ENCODE measurements around the gene JARID2.

JARID2 gene

DNA sequence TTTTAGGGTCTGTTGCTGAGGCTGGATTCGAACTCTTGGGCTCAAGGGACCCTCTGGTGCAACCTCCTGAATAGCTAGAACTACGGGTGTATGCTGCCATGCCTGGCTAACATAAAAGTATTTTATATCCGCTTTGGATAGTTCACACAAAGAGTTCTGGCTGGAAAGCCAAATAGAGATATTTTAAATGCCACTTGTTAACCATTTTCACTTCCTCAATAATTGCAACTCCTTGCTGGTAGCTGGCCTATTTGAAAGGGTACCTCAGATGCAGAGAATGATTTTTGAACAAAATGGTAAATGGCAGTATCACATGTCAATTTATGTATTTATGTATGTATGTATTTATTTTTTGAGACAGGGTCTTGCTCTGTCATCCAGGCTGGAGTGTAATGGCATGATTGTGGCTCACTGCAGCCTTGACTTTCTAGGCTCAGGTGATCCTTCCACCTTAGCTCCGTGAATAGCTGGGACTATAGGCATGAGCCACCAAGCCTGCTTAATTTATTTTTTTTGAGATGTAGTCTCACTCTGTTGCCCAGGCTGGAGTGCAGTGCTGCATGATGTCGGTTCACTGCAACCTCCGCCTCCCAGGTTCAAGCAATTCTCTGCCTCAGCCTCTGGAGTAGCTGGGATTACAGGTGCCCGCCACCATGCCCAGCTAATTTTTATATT is 12.9 kb upstream of the JARID2 start:
- DNase-seq (ENCODE audit: insufficient read length, low spot score) (no peak), FAIRE-seq (peak; percentile 59)
- no peak for TF ChIP-seq POLR2A (IDR thresholded peaks at IDR 0.05; ENCODE audit: low read depth, low read length)
- TF ChIP-seq SPI1 (IDR thresholded peaks at IDR 0.05; ENCODE audit: low read depth, low read length), result peak; percentile 95
- TF ChIP-seq POU2F2 (IDR thresholded peaks at IDR 0.05; ENCODE audit: low read depth, low read length), result no peak

DNA sequence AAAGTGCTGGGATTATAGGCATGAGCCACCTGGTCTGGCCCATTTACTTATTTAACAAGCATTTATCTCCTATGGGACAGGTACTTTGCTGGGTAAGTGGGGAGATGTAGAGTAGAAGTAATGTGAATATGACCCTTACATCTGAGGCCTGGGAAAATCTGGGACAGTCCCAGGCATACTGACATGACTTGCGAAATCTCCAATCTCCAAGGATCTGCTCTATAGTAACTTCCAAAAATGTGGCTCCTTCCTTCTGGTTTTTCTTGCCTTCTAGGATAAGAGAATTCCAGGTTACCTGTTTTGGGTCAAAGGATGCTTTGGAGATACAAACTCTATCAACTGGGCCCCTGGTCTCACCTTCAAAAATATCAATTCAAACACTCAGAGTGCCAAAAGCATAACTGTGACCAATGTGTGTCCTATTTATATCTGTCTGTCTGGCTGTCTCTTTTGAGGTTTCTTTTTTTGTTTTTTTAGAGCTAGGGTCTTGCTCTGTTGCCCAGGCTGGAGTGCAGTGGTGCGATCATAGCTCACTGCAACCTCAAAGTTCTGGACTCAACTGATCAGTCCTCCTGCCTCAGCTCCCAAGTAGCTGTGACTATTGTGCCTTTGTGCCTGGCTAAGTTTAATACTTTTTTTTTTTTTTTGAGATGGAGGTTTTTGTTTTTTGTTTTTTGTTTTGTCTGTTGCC is 11.7 kb upstream of the JARID2 start:
- FAIRE-seq (no peak), DNase-seq (ENCODE audit: insufficient read length, low spot score) (no peak)
- TF ChIP-seq POLR2A (IDR thresholded peaks at IDR 0.05; ENCODE audit: low read depth, low read length) (no peak), TAF1 (IDR thresholded peaks at IDR 0.05; ENCODE audit: low read depth, low read length) (no peak), POLR2AphosphoS5 (IDR thresholded peaks at IDR 0.05; ENCODE audit: low read depth, low read length) (no peak), SPI1 (IDR thresholded peaks at IDR 0.05; ENCODE audit: low read depth, low read length) (no peak), PAX5 (IDR thresholded peaks at IDR 0.05; ENCODE audit: insufficient read depth, low read length, severe bottlenecking) (no peak), POU2F2 (IDR thresholded peaks at IDR 0.05; ENCODE audit: low read depth, low read length) (no peak)

DNA sequence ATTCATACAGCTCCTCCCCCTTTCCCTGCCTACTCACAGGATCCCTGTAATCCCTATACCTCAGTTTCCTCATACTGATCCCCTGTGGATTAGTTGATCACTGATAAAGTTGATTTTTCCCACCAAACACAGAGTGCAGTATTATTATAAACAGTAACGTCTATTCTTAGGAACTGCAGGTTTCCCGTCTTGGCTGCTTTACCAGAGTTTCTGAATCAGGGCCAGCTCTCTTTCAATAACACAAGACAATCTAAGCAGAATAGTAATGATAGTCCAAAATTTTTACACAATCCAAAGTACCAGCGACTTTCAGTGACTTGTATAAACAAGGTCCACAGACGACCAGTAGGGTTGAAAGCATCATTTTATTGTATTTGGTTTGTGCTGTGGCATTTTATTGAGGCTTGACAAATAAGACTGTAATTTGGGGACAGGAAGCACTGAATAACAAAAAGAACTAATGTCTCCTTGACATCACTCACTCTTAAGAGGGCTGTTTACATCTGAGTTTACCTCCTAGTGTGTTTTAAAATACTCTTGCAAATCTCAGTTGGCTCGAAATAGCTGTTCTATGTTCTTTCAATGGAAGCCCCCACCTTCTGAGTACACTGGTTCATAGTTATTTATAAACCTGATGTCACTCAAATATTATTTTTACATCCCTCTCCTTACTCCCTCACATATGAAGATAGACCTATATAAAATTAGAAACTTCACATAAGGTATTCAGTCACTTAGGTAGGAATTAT is 6.1 kb upstream of the JARID2 start:
- no peak for DNase-seq (ENCODE audit: insufficient read length, low spot score)
- FAIRE-seq, result no peak

DNA sequence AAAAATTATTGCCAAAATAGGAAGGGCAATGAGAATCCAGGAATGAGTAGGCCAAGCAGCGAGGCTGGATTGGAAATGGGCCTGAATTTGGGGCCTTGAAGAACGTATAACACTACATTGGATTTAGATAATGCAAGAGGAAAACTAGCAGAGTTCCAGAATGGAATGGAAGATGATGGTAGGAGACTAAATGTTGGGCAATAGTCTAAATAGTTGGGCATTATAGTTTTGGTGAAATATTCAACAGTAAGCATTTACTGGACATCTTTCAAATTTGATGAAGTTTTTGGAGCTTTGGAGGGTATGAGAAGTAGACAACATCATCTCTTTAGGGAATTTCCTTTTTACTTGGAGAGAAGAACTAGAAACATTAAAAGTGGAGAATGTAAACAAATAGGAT is 3.4 kb upstream of the JARID2 start:
- FAIRE-seq, result no peak
- no peak for TF ChIP-seq POU2F2 (IDR thresholded peaks at IDR 0.05; ENCODE audit: low read depth, low read length)
- no peak for DNase-seq (ENCODE audit: insufficient read length, low spot score)

More for the DNA sequence above, 6.1 kb upstream of the JARID2 start:
- TF ChIP-seq SPI1 (IDR thresholded peaks at IDR 0.05; ENCODE audit: low read depth, low read length), result no peak
- TF ChIP-seq POLR2AphosphoS5 (IDR thresholded peaks at IDR 0.05; ENCODE audit: low read depth, low read length), result no peak
- TF ChIP-seq TAF1 (IDR thresholded peaks at IDR 0.05; ENCODE audit: low read depth, low read length), result no peak
- no peak for TF ChIP-seq POU2F2 (IDR thresholded peaks at IDR 0.05; ENCODE audit: low read depth, low read length)
- TF ChIP-seq POLR2A (IDR thresholded peaks at IDR 0.05; ENCODE audit: low read depth, low read length), result no peak
- TF ChIP-seq PAX5 (IDR thresholded peaks at IDR 0.05; ENCODE audit: insufficient read depth, low read length, severe bottlenecking), result no peak

DNA sequence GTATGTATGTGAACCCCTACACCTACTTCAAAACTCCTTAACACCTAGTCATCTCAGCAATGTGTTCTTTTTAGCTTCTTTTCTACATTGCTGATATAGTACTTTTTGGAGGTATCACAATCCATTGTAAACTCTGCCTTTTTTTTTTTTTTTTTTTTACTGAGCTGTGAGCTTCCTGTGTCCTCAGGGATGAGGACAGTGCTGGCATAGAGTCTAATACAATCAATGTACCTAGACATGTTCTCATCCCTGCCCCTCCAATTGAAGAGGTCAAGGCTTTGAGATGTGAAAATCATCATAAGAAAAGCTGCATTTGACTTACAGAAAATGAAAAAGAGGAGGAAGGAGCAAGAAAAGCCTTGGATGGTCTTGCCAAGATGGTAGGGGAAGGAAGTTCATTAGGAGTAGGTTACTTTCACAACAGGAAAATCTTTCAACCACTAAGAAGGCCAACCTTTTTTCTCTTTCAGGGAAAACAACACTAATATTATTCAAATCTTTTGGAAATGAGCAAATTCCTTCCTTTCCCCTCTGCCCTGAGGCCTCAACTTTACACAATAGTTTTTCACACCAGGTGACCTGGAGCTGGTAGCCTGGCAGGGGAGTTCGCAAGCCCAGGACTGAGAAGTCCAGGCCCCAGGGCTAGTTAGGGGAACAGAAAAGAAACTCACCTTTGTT is 2.8 kb upstream of the JARID2 start:
- TF ChIP-seq POLR2AphosphoS5 (IDR thresholded peaks at IDR 0.05; ENCODE audit: low read depth, low read length), result no peak
- TF ChIP-seq PAX5 (IDR thresholded peaks at IDR 0.05; ENCODE audit: insufficient read depth, low read length, severe bottlenecking), result no peak
- no peak for TF ChIP-seq POLR2A (IDR thresholded peaks at IDR 0.05; ENCODE audit: low read depth, low read length)
- no peak for TF ChIP-seq SPI1 (IDR thresholded peaks at IDR 0.05; ENCODE audit: low read depth, low read length)
- TF ChIP-seq POU2F2 (IDR thresholded peaks at IDR 0.05; ENCODE audit: low read depth, low read length), result no peak
- no peak for TF ChIP-seq TAF1 (IDR thresholded peaks at IDR 0.05; ENCODE audit: low read depth, low read length)
- no peak for DNase-seq (ENCODE audit: insufficient read length, low spot score)
- FAIRE-seq, result no peak

DNA sequence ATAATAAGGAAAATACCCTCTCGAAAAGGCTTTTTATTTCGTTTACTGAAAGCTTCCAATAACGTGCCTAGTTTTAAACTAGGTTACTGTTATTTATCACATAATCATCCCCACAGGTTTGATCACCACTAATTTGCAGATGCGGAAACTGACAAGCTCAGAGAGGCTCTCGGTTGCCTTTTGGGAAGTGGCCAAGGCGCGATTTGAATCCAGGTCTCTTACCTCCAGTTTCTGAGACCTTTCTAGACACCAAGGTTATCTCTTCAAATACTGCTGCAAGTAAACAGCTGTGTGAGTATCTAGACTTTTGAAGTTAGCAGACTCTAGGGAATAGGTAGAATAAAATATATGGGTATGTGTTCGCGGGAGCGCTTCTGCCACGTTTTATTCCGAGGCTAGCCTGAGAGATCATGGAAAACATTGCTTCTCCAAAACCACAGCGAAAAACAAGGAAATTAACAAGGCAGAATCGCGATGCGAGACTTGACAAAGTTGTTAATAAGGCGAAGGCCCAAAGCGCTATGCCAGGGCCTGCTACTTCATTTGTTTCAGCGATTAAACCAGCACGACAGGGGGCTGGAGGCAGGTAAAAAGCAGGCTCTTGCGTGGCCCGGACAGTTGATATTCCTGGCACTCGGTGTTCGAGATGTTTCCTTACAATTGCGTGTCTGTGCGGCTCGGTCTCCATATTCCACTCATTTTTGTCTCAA is 1.8 kb upstream of the JARID2 start:
- TF ChIP-seq POLR2A (IDR thresholded peaks at IDR 0.05; ENCODE audit: low read depth, low read length) (no peak), TAF1 (IDR thresholded peaks at IDR 0.05; ENCODE audit: low read depth, low read length) (no peak), POLR2AphosphoS5 (IDR thresholded peaks at IDR 0.05; ENCODE audit: low read depth, low read length) (no peak), POU2F2 (IDR thresholded peaks at IDR 0.05; ENCODE audit: low read depth, low read length) (no peak), SPI1 (IDR thresholded peaks at IDR 0.05; ENCODE audit: low read depth, low read length) (no peak), PAX5 (IDR thresholded peaks at IDR 0.05; ENCODE audit: insufficient read depth, low read length, severe bottlenecking) (no peak)
- no peak for DNase-seq (ENCODE audit: insufficient read length, low spot score)
- peak; percentile 38 for FAIRE-seq

DNA sequence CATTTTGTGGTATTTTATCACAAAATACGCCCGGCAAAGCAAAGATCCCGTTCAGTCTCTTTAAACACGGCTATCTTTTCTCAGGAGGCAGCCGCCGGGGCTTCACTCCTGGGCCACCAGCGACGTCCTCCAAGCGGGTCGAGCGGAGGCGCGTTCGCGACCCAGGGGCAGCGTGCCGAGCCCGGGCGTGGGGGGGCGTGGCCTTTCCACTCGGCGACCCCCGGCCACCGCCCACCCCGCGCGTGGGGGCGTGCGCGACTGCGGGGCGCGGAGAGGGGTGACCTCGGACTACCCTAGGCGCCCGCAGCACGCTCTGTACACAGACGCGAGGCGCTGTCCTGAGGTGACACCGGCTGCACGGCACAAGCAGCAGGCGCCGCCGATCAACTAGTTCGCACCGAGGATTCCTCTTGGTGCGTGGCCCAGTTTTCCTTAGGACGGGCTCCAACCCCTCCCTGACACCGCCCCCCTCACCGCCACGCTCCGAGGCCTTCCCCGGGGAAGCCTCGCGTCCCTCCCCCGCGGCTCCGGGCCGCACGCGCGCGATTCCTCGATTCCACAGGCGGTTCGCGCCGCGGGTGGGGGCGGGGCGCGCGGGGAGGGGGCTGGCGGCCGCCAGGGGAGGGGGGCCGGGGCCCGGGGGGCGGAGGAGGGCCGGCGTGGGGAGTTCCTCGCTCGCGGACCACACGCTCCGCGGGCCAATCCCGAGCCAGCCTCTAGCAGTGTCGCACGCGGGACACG is 1.1 kb upstream of the JARID2 start:
- no peak for TF ChIP-seq POU2F2 (IDR thresholded peaks at IDR 0.05; ENCODE audit: low read depth, low read length)
- peak; percentile 47; the same call in 1 of the 2 replicates for TF ChIP-seq POLR2AphosphoS5 (IDR thresholded peaks at IDR 0.05; ENCODE audit: low read depth, low read length)
- TF ChIP-seq POLR2A (IDR thresholded peaks at IDR 0.05; ENCODE audit: low read depth, low read length), result no peak
- no peak for TF ChIP-seq PAX5 (IDR thresholded peaks at IDR 0.05; ENCODE audit: insufficient read depth, low read length, severe bottlenecking)
- no peak for DNase-seq (ENCODE audit: insufficient read length, low spot score)
- FAIRE-seq, result peak; percentile 66

DNA sequence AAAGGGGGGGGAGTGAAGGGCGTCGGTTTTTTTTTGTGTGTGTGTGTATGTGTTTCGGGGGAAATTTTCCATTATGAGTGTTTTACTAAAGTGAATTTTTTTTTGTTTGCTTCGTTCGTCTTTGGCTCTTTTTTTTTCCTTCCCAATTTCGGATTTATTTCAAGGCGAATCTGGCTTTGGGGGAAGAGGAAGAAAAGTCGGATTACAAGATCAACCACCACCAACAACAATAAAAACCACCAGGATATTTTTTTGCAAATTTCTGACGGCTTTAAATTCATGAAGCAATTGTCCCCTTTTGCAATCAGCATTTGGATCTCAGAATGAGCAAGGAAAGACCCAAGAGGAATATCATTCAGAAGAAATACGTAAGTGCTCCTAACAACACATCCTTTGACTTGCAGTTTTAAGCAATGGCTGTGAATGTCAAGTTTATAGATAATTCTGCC is 372 bp downstream of the JARID2 start:
- no peak for TF ChIP-seq TAF1 (IDR thresholded peaks at IDR 0.05; ENCODE audit: low read depth, low read length)
- TF ChIP-seq POLR2A (IDR thresholded peaks at IDR 0.05; ENCODE audit: low read depth, low read length), result 0 out of 2 replicates have a peak, but pooled peaks have one; percentile 8
- no peak for FAIRE-seq

More for the DNA sequence above, 372 bp downstream of the JARID2 start:
- no peak for DNase-seq (ENCODE audit: insufficient read length, low spot score)
